Subcutaneous abdominal adipose tissue (tissue), 5 donors: Measurements from ENCODE around the gene ANO4.
"Not testable (repeated sequence)": the region's sequence is repeated elsewhere in the genome, so short reads cannot be mapped to it uniquely, and the experiment has no call there.

Experiments
- H3K27ac ChIP-seq: one replicate; pipeline ENCODE4 v1.7.0; 2013; ENCODE audit warnings: low read depth, mild to moderate bottlenecking, inconsistent platforms, low read length, moderate library complexity
- H3K27me3 ChIP-seq, 5 donors: one replicate each; pipeline ENCODE4 v1.7.0; 2013; ENCODE audit warnings: low read length in 5 of 5, inconsistent platforms in 1 of 5; ENCODE audit not compliant: control insufficient read depth in 5 of 5, insufficient read depth in 4 of 5
- H3K36me3 ChIP-seq, 5 donors: one replicate each; pipeline ENCODE4 v1.7.0; 2013; ENCODE audit warnings: low read length in 5 of 5; ENCODE audit not compliant: control insufficient read depth in 5 of 5, insufficient read depth in 5 of 5
- H3K4me1 ChIP-seq, 5 donors: one replicate each; pipeline ENCODE4 v1.7.0; 2013; ENCODE audit warnings: low read length in 5 of 5, mild to moderate bottlenecking in 3 of 5, moderate library complexity in 1 of 5; ENCODE audit not compliant: control insufficient read depth in 5 of 5, insufficient read depth in 5 of 5
- H3K4me3 ChIP-seq, 5 donors: one replicate each; pipeline ENCODE4 v1.7.0; 2013; ENCODE audit warnings: low read length in 5 of 5, low read depth in 1 of 5
- H3K9ac ChIP-seq, 5 donors: one replicate each; pipeline ENCODE4 v1.7.0; 2013; ENCODE audit warnings: low read length in 5 of 5, mild to moderate bottlenecking in 4 of 5, moderate library complexity in 3 of 5
- H3K9me3 ChIP-seq, 5 donors: one replicate each; pipeline ENCODE4 v1.7.0; 2013; ENCODE audit warnings: low read length in 5 of 5; ENCODE audit not compliant: control insufficient read depth in 5 of 5
- donor health status: healthy.
- donor health status: healthy.
- donor health status: healthy.
- donor health status: healthy.
- donor health status: healthy.

ANO4 gene

GRCh38 chr12:101086490-101087135 is 292.0 kb downstream of the ANO4 start:
- Histone ChIP-seq H3K27ac (no peak overlapping the region), H3K4me1 (no peaks in the 10 kb centered on the region), H3K9me3 (no peaks in the 10 kb centered on the region), H3K27me3 (peaks cover 0 to 4% (median 0%) of the 10 kb centered on the region in 5 donors), H3K36me3 (no peaks in the 10 kb centered on the region), H3K4me3 (no peak overlapping the region), H3K9ac (no peak overlapping the region)

DNA sequence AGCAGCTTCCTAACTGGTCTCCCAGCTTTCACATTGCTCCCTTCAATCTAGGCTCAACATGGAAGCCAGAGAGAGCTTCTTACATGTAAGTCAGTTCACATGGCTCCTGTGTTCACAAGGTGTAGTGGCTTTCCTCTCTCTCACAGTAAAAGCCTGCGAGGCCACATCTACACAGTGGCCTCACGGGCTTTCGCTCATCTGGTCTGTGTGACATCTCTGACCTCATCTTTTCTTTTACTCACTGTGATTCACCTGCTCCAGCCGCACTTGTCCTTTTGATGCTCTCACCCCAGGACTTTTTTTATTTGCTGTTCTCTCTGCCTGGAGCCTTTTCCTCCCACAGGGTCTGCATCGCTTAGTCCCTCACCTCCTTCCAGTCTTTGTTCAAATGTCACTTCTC is 293.3 kb downstream of the ANO4 start:
- Histone ChIP-seq H3K4me1 (no peaks in the 10 kb centered on the region), H3K9me3 (no peaks in the 10 kb centered on the region), H3K27ac (no peak overlapping the region), H3K4me3 (no peak overlapping the region), H3K9ac (no peak overlapping the region), H3K36me3 (no peaks in the 10 kb centered on the region), H3K27me3 (peaks cover 0 to 4% (median 0%) of the 10 kb centered on the region in 5 donors)

GRCh38 chr12:101089271-101089670 is 294.7 kb downstream of the ANO4 start:
- Histone ChIP-seq H3K36me3 (no peaks in the 10 kb centered on the region), H3K27ac (no peak overlapping the region), H3K4me1 (no peaks in the 10 kb centered on the region), H3K27me3 (peaks cover 0 to 4% (median 0%) of the 10 kb centered on the region in 5 donors), H3K9ac (no peak overlapping the region), H3K9me3 (no peaks in the 10 kb centered on the region), H3K4me3 (no peak overlapping the region)

DNA sequence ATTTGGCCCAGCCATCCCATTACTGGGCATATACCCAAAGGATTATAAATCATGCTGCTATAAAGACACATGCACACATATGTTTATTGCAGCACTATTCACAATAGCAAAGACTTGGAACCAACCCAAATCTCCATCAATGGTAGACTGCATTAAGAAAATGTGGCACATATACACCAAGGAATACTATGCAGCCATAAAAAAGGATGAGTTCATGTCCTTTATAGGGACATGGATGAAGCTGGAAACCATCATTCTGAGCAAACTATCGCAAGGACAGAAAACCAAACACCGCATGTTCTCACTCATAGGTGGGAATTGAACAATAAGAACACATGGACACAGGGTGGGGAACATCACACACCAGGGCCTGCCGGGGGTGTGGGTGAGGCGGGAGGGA is 295.6 kb downstream of the ANO4 start:
- not testable (repeated sequence) for H3K27me3 ChIP-seq, H3K4me1 ChIP-seq, H3K4me3 ChIP-seq, H3K9ac ChIP-seq, H3K36me3 ChIP-seq, H3K9me3 ChIP-seq, H3K27ac ChIP-seq

DNA sequence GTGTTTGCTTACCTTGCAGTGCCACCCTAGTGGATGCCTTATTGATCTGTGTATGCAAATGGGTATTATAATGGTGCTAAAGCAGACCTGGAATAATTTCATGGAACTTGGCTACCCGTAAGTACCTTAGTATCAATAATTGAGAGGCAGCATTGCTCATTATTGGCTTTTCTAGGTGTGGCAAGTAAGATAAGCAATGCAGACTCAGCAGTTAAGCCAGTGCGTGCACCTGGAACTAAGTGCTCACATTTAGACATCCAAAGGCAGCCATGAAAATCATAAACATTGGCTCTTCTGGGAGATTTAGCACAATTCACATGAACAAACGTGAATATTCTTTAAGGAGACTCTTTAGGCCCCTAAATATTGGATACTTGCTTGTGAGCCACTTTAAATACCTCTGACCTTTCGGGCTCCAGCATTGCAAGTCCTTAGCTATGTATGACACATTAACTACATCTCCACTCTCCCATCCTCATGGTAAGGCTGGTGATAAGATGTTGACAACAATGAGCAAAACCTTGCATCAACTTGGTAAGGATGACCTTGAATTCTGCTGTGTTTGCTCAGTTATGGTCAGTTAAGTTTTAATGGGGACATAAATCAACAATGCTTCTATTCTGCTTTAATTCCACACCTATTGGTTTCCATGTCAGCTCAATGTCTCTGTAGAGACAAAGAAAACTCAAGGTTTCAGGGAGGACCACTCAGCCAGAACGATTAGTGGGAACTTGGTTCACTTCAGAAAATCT is 303.4 kb downstream of the ANO4 start:
- Histone ChIP-seq H3K36me3 (no peaks in the 10 kb centered on the region), H3K4me1 (no peaks in the 10 kb centered on the region), H3K9me3 (no peaks in the 10 kb centered on the region), H3K4me3 (no peak overlapping the region), H3K27ac (no peak overlapping the region), H3K27me3 (no peaks in the 10 kb centered on the region), H3K9ac (no peak overlapping the region)

DNA sequence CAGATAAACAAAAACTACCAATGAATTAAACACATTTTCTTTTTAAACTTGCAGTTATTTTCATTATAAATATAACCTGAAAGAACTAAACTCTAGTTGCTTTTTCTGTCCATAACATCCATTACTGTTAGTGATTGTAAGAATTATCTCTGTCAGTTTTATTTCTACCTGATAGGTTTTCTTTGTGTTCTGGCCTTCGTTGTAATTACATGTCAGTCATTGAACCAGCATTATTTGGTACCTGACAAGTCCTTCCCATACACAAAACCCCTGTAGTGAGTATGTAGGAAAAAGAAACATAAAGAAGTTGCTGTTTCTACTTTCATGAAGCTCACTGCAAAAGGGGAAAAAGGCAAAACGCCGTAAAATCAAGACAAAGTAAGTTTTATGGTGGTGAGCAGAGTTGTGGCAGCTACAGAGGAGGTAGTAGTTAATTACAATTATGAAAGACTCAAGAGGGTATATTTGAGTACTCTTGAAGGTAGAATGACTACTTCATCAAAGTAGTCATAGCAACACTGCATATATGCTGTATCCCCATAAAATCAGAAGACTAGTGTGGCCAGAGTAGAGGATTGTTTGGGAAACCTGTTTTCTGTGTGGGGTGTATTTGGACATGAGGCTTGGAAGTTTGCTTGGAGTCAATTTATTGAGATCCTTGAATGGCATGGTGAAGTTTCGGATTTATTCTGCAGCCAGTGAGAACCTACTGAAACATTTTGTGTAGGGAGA is 312.6 kb downstream of the ANO4 start:
- Histone ChIP-seq H3K4me1 (no peaks in the 10 kb centered on the region), H3K27ac (no peak overlapping the region), H3K36me3 (no peaks in the 10 kb centered on the region), H3K27me3 (no peaks in the 10 kb centered on the region), H3K4me3 (no peak overlapping the region), H3K9ac (no peak overlapping the region), H3K9me3 (peaks cover 0 to 9% (median 0%) of the 10 kb centered on the region in 5 donors)

GRCh38 chr12:101108130-101108529 is 313.6 kb downstream of the ANO4 start:
- H3K27me3 ChIP-seq = no peaks in the 10 kb centered on the region
- H3K9ac ChIP-seq = no peak overlapping the region
- H3K27ac ChIP-seq = no peak overlapping the region
- peaks cover 0 to 9% (median 0%) of the 10 kb centered on the region in 5 donors for H3K9me3 ChIP-seq
- no peak overlapping the region for H3K4me3 ChIP-seq
- no peaks in the 10 kb centered on the region for H3K36me3 ChIP-seq
- H3K4me1 ChIP-seq = no peaks in the 10 kb centered on the region

- no peak overlapping the region for H3K9ac ChIP-seq
Observed at GRCh38 chr12:101110866-101111265, 316.3 kb downstream of the ANO4 start.

GRCh38 chr12:101111441-101111840 is 316.9 kb downstream of the ANO4 start:
- no peak overlapping the region for H3K27ac ChIP-seq
- peaks cover 0 to 2% (median 0%) of the 10 kb centered on the region in 5 donors for H3K36me3 ChIP-seq
- H3K9ac ChIP-seq = no peak overlapping the region
- H3K9me3 ChIP-seq = peaks cover 0 to 6% (median 0%) of the 10 kb centered on the region in 5 donors
- H3K4me1 ChIP-seq = no peaks in the 10 kb centered on the region
- no peaks in the 10 kb centered on the region for H3K27me3 ChIP-seq
- H3K4me3 ChIP-seq = no peak overlapping the region

More at GRCh38 chr12:101110866-101111265, 316.3 kb downstream of the ANO4 start:
- peaks cover 0 to 6% (median 0%) of the 10 kb centered on the region in 5 donors for H3K9me3 ChIP-seq
- no peaks in the 10 kb centered on the region for H3K27me3 ChIP-seq
- H3K36me3 ChIP-seq = peaks cover 0 to 2% (median 0%) of the 10 kb centered on the region in 5 donors
- no peak overlapping the region for H3K27ac ChIP-seq
- H3K4me3 ChIP-seq = no peak overlapping the region
- no peaks in the 10 kb centered on the region for H3K4me1 ChIP-seq

- Histone ChIP-seq H3K27me3 (no peaks in the 10 kb centered on the region), H3K4me3 (no peak overlapping the region), H3K9me3 (peaks cover 0 to under 1% (median 0%) of the 10 kb centered on the region in 5 donors), H3K27ac (no peak overlapping the region), H3K36me3 (peaks cover 0 to 2% (median 0%) of the 10 kb centered on the region in 5 donors), H3K4me1 (no peaks in the 10 kb centered on the region), H3K9ac (no peak overlapping the region)
Observed at GRCh38 chr12:101115326-101115725, 320.8 kb downstream of the ANO4 start.
